SU-DHL-6 (cell line): ENCODE measurements around the gene HPS3.

Experiments
- H2AFZ ChIP-seq: fragments of 200-600 bp; sonication (generic); 2 replicates; pipeline ENCODE4 v1.6.1; 2014; ENCODE audit warnings: low read depth, mild to moderate bottlenecking, moderate library complexity, mixed read lengths, antibody characterized with exemption, low read length; ENCODE audit not compliant: severe bottlenecking
- H3F3A ChIP-seq: fragments of 200-600 bp; shearing (Covaris generic); 2 replicates; pipeline ENCODE4 v1.6.0; 2016; ENCODE audit warnings: antibody characterized with exemption, mild to moderate bottlenecking; ENCODE audit not compliant: insufficient read depth
- H3K27ac ChIP-seq: fragments of 200-600 bp; sonication (generic); 2 replicates; pipeline ENCODE4 v1.5.1; 2016; ENCODE audit warnings: low read depth, mild to moderate bottlenecking, low read length, moderate library complexity, mixed read lengths
- H3K27me3 ChIP-seq: fragments of 200-600 bp; sonication (generic), shearing (Covaris generic); 2 replicates; pipeline ENCODE4 v1.6.0; 2014; ENCODE audit warnings: mild to moderate bottlenecking, low read length
- H3K36me3 ChIP-seq: fragments of 200-600 bp; sonication (generic); 2 replicates; pipeline ENCODE4 v1.6.1; 2014; ENCODE audit warnings: mild to moderate bottlenecking, low read length, mixed read lengths
- H3K4me2 ChIP-seq: fragments of 300-600, 200-600 bp; shearing (Covaris generic), sonication (generic); 2 replicates; pipeline ENCODE4 v1.6.0; 2014; ENCODE audit warnings: low read length, low read depth, mild to moderate bottlenecking; ENCODE audit not compliant: poor library complexity, severe bottlenecking
- H3K4me3 ChIP-seq: fragments of 200-600 bp; sonication (generic); 2 replicates; pipeline ENCODE4 v1.5.1; 2014; ENCODE audit warnings: antibody characterized with exemption, low read length, mild to moderate bottlenecking, mixed read lengths; ENCODE audit not compliant: insufficient read depth, poor library complexity, severe bottlenecking
- H3K79me2 ChIP-seq: fragments of 200-600 bp; sonication (generic); 2 replicates; pipeline ENCODE4 v1.6.1; 2014; ENCODE audit warnings: mild to moderate bottlenecking, low read length, moderate library complexity; ENCODE audit not compliant: insufficient read depth
- H3K9ac ChIP-seq: fragments of 200-600 bp; sonication (generic); 2 replicates; pipeline ENCODE4 v1.7.0; 2014; ENCODE audit warnings: mild to moderate bottlenecking, low read length
- H3K9me2 ChIP-seq: fragments of 200-600 bp; sonication (generic); replicated peaks from 2 replicates; pipeline ENCODE4 v1.6.1; 2014; ENCODE audit warnings: low read length; ENCODE audit not compliant: insufficient read depth
- H3K9me3 ChIP-seq: fragments of 200-600 bp; sonication (generic); 2 replicates; pipeline ENCODE4 v1.6.1; 2014; ENCODE audit warnings: low read length, mixed read lengths; ENCODE audit not compliant: insufficient read depth
- H4K20me1 ChIP-seq: fragments of 200-600 bp; sonication (generic); 2 replicates; pipeline ENCODE4 v1.6.1; 2014; ENCODE audit warnings: low read depth, mild to moderate bottlenecking, antibody characterized with exemption, low read length, moderate library complexity, mixed read lengths
- EZH2phosphoT487 ChIP-seq: fragments of 200-600 bp; sonication (generic), shearing (Covaris generic); conservative IDR thresholded peaks from 2 replicates; pipeline ENCODE4 v1.6.1; 2018; ENCODE audit warnings: mild to moderate bottlenecking, antibody characterized with exemption, low read length, moderate library complexity, mixed read lengths
- TF ChIP-seq, protein P1 (sequence below): fragments of 200-600 bp; sonication (generic); IDR thresholded peaks from one replicate; pipeline ENCODE4 v1.5.1; 2017; ENCODE audit warnings: antibody characterized with exemption, mild to moderate bottlenecking, low read length, moderate library complexity; ENCODE audit not compliant: insufficient read depth, poor library complexity, severe bottlenecking

Gene HPS3

DNA sequence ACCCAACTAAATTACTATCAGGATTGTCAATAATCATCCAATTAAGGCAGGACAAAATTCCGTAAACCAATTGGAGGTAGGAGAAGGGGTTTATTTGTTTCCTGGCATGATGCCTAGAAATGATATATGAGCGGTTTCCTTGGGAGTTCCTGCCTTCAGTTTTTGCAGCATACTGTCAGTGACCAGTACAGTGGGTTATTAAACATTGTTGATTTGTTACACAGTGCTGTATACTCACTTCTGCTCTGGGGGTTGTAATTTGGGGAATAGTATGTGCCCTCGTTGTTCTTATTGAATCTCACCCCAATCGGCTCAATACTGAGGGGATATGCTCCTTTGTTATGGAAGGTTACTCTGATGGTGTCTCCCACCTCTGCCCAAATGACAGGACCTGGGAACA is 70.0 kb downstream of the HPS3 start:
- no peak overlapping the region for H2AFZ ChIP-seq
- no peak overlapping the region for H3K4me2 ChIP-seq
- H3K4me3 ChIP-seq: no peak overlapping the region
- H3K9ac ChIP-seq: no peak overlapping the region
- no peaks in the 10 kb centered on the region for H3K9me2 ChIP-seq
- no peaks in the 10 kb centered on the region for H3K79me2 ChIP-seq
- no peak for TF ChIP-seq EZH2phosphoT487
- TF ChIP-seq, protein P1, sequence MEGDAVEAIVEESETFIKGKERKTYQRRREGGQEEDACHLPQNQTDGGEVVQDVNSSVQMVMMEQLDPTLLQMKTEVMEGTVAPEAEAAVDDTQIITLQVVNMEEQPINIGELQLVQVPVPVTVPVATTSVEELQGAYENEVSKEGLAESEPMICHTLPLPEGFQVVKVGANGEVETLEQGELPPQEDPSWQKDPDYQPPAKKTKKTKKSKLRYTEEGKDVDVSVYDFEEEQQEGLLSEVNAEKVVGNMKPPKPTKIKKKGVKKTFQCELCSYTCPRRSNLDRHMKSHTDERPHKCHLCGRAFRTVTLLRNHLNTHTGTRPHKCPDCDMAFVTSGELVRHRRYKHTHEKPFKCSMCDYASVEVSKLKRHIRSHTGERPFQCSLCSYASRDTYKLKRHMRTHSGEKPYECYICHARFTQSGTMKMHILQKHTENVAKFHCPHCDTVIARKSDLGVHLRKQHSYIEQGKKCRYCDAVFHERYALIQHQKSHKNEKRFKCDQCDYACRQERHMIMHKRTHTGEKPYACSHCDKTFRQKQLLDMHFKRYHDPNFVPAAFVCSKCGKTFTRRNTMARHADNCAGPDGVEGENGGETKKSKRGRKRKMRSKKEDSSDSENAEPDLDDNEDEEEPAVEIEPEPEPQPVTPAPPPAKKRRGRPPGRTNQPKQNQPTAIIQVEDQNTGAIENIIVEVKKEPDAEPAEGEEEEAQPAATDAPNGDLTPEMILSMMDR: no peak
- no peak overlapping the region for H3K27ac ChIP-seq
- no peaks in the 10 kb centered on the region for H3F3A ChIP-seq
- no peaks in the 10 kb centered on the region for H3K36me3 ChIP-seq
- H4K20me1 ChIP-seq: no peaks in the 10 kb centered on the region
- H3K27me3 ChIP-seq: no peaks in the 10 kb centered on the region
- H3K9me3 ChIP-seq: no peaks in the 10 kb centered on the region

DNA sequence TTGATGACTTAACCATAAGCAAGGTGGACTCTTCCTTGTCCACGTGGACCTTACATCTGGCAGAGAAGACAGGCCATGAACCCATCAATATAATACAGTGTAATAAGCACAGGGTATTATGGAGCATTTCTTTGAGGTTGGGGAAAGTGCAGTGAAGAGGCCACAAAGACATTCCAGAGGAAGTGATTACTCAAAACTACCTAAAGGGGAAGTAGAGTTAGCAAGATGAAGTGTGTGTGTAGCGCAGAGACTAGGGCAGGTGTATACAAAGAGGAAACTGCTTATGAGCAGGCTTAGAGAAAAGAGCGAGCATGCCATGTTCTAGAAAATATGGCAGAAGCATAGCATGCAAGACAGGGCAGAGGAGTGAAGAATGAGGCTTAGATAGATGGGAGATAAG is 74.3 kb downstream of the HPS3 start:
- Histone ChIP-seq H3K27ac (no peak overlapping the region), H3K4me2 (no peak overlapping the region), H3F3A (no peaks in the 10 kb centered on the region), H3K9me3 (no peaks in the 10 kb centered on the region), H3K27me3 (no peaks in the 10 kb centered on the region), H3K36me3 (no peaks in the 10 kb centered on the region), H3K4me3 (no peak overlapping the region), H4K20me1 (no peaks in the 10 kb centered on the region), H3K9ac (no peak overlapping the region), H3K79me2 (no peaks in the 10 kb centered on the region), H2AFZ (peak overlapping the region; percentile 80), H3K9me2 (no peaks in the 10 kb centered on the region)
- TF ChIP-seq, protein P1: no peak
- TF ChIP-seq EZH2phosphoT487: no peak

DNA sequence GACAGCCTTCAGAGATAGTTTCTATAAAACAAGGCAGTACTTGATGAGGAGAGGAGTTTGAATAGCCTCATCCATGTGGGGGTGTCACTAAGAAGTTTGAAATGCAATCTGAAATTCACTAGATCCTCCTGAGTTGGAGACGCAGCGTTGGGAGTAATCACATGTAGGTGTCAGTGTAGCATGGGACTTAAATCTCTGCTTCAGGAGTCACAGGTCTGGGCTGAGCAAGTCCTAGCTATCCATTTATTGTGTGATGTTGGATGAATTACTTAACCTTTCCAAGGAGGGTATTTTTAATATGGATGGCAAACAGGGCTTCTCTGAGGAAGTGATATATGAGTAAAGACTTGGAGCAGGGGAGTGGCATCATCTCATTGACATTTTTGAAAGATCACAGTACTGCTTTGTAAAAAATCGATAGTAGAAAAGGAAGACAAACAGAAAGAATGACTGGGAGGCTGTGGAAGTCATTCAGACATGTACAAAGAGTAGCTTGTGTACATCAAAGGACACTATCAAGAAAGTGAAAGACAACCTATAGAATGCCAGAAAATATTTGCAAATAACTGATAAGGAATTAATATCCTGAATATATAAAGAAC is 75.1 kb downstream of the HPS3 start:
- no peak overlapping the region for H3K4me3 ChIP-seq
- no peak for TF ChIP-seq EZH2phosphoT487
- TF ChIP-seq, protein P1: no peak
- no peaks in the 10 kb centered on the region for H3K9me2 ChIP-seq
- no peak overlapping the region for H3K27ac ChIP-seq
- no peaks in the 10 kb centered on the region for H3K9me3 ChIP-seq
- H3F3A ChIP-seq: no peaks in the 10 kb centered on the region
- H3K9ac ChIP-seq: no peak overlapping the region
- no peaks in the 10 kb centered on the region for H4K20me1 ChIP-seq
- H2AFZ ChIP-seq: peak overlapping the region; percentile 80
- H3K4me2 ChIP-seq: no peak overlapping the region
- no peaks in the 10 kb centered on the region for H3K79me2 ChIP-seq
- no peaks in the 10 kb centered on the region for H3K36me3 ChIP-seq
- no peaks in the 10 kb centered on the region for H3K27me3 ChIP-seq
